ENCODE results near the gene CHST11. TPM values are rescaled to one million over a fixed set of nuclear protein-coding genes. Genes with fewer than 3 reads are reported as not detected.

Gene CHST11
- total RNA-seq, 1 experiment from 2014 or later = 0.25 TPM

DNA sequence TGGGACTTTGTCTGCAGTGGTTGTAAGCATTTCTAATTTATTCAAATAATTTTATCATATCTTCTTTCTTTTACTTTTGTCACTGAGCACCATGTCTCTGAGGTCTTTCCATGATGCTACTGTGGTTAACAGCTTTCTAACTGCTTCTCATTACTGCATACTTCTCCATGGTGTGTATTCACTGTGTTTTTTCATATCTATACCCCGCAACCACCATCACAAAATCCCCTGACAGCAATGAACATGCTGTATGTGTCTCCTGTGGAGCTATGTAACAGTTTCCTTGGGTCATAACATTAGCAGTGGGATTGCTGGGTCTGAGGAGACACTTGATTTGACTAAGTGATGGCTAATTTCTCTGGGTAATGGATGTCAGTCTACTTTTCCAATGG is 29.2 kb upstream of the CHST11 start:
- TF ChIP-seq, protein P1, sequence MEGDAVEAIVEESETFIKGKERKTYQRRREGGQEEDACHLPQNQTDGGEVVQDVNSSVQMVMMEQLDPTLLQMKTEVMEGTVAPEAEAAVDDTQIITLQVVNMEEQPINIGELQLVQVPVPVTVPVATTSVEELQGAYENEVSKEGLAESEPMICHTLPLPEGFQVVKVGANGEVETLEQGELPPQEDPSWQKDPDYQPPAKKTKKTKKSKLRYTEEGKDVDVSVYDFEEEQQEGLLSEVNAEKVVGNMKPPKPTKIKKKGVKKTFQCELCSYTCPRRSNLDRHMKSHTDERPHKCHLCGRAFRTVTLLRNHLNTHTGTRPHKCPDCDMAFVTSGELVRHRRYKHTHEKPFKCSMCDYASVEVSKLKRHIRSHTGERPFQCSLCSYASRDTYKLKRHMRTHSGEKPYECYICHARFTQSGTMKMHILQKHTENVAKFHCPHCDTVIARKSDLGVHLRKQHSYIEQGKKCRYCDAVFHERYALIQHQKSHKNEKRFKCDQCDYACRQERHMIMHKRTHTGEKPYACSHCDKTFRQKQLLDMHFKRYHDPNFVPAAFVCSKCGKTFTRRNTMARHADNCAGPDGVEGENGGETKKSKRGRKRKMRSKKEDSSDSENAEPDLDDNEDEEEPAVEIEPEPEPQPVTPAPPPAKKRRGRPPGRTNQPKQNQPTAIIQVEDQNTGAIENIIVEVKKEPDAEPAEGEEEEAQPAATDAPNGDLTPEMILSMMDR (IDR thresholded peaks at IDR 0.05; ENCODE audit: insufficient read depth in 1 of 2, low read depth in 1 of 2, low read length in 1 of 2, severe bottlenecking in 1 of 2, unreplicated experiment in 1 of 2) = no peak
- no peaks in the 10 kb centered on the region for H3K36me3 Mint-ChIP-seq (ENCODE audit: insufficient read depth, unreplicated experiment)
- Histone ChIP-seq H3K4me3 (ENCODE audit: low read depth, low read length) (no peak overlapping the region), H3K4me1 (no peaks in the 10 kb centered on the region), H3K27me3 (replicated peaks; ENCODE audit: control insufficient read depth, insufficient read depth, low read length) (no peaks in the 10 kb centered on the region), H3K9me3 (no peaks in the 10 kb centered on the region), H3K36me3 (ENCODE audit: control insufficient read depth, insufficient read depth, low read length) (no peaks in the 10 kb centered on the region)
- H3K27me3 Mint-ChIP-seq (ENCODE audit: insufficient read depth, unreplicated experiment) = peaks cover 9% of the 10 kb centered on the region
- no peak for DNase-seq
- CTCF ChIA-PET = no interaction called here
- BruUV-seq (replicated peaks) = no TSS peak
- no peaks in the 10 kb centered on the region for H3K4me1 Mint-ChIP-seq (ENCODE audit: low read depth, unreplicated experiment)
- no peak overlapping the region for H3K4me3 Mint-ChIP-seq (ENCODE audit: unreplicated experiment)
- intact Hi-C loops (cut with micrococcal nuclease; ENCODE audit: unreplicated experiment) = no loop called here
- POLR2A ChIA-PET = no interaction called here
- H3K27ac Mint-ChIP-seq (ENCODE audit: unreplicated experiment) = no peak overlapping the region
- no peaks in the 10 kb centered on the region for H3K9me3 Mint-ChIP-seq (ENCODE audit: unreplicated experiment)

DNA sequence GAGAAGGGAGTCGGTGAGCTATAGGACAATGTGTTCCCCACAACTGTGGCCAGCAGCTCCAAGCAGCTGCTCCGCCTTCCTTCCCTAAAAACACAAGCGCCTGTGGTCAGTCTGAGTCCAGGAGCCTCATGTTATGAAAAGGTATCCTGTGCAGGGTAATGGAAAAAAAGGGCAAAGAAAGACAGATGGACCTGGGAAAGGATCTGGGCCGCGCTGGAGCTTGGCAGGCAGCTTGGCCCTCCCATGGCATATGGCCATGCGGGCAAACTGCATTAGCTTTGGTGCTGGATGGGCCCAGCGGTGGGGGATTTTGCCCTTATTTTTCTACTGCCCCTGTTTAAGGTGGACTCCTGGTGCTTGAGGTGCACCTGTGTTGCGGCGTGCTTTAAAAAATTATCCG is 23.7 kb upstream of the CHST11 start:
- intact Hi-C loops (cut with micrococcal nuclease; ENCODE audit: unreplicated experiment) = no loop called here

DNA sequence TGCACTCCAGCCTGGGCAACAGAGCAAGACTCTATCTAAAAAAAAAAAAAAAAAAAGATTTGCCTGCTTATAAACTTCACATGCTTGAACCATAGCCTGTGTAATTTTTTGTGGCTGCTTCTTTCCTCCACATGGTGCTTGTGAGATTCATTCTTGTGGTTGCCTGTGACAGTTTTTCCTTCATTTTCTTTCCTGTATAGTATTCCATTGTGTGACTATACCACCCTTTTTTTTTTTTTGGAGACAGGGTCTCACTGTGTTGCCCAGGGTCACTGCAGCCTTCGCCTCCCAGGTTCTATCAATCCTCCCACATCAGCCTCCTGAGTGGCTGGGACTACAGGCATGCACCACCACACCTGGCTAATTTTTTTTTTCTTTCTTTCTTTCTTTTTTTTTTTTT is 22.6 kb upstream of the CHST11 start:
- Mint-ChIP-seq H3K27me3 (ENCODE audit: insufficient read depth, unreplicated experiment) (peaks cover 7% of the 10 kb centered on the region), H3K36me3 (ENCODE audit: insufficient read depth, unreplicated experiment) (peaks cover 4% of the 10 kb centered on the region), H3K4me3 (ENCODE audit: unreplicated experiment) (no peak overlapping the region), H3K27ac (ENCODE audit: unreplicated experiment) (no peak overlapping the region), H3K4me1 (ENCODE audit: low read depth, unreplicated experiment) (no peaks in the 10 kb centered on the region), H3K9me3 (ENCODE audit: unreplicated experiment) (no peaks in the 10 kb centered on the region)
- ChIA-PET CTCF (no interaction called here), POLR2A (no interaction called here)
- DNase-seq = no peak
- H3K4me1 ChIP-seq = no peaks in the 10 kb centered on the region
- H3K27me3 ChIP-seq (replicated peaks; ENCODE audit: control insufficient read depth, insufficient read depth, low read length) = no peaks in the 10 kb centered on the region
- intact Hi-C loops (cut with micrococcal nuclease; ENCODE audit: unreplicated experiment) = no loop called here
- BruUV-seq (replicated peaks) = no TSS peak
- no peaks in the 10 kb centered on the region for H3K9me3 ChIP-seq
- H3K36me3 ChIP-seq (ENCODE audit: control insufficient read depth, insufficient read depth, low read length) = no peaks in the 10 kb centered on the region
- TF ChIP-seq, protein P1 (IDR thresholded peaks at IDR 0.05; ENCODE audit: insufficient read depth in 1 of 2, low read depth in 1 of 2, low read length in 1 of 2, severe bottlenecking in 1 of 2, unreplicated experiment in 1 of 2) = no peak
- H3K4me3 ChIP-seq (ENCODE audit: low read depth, low read length) = no peak overlapping the region

More for the DNA sequence above, 23.7 kb upstream of the CHST11 start:
- Histone ChIP-seq H3K27me3 (replicated peaks; ENCODE audit: control insufficient read depth, insufficient read depth, low read length) (no peaks in the 10 kb centered on the region), H3K4me1 (no peaks in the 10 kb centered on the region), H3K4me3 (ENCODE audit: low read depth, low read length) (no peak overlapping the region), H3K9me3 (no peaks in the 10 kb centered on the region), H3K36me3 (ENCODE audit: control insufficient read depth, insufficient read depth, low read length) (no peaks in the 10 kb centered on the region)
- no peak overlapping the region for H3K4me3 Mint-ChIP-seq (ENCODE audit: unreplicated experiment)
- no peaks in the 10 kb centered on the region for H3K9me3 Mint-ChIP-seq (ENCODE audit: unreplicated experiment)
- no peaks in the 10 kb centered on the region for H3K4me1 Mint-ChIP-seq (ENCODE audit: low read depth, unreplicated experiment)
- no peak overlapping the region for H3K27ac Mint-ChIP-seq (ENCODE audit: unreplicated experiment)
- no TSS peak for BruUV-seq (replicated peaks)
- H3K36me3 Mint-ChIP-seq (ENCODE audit: insufficient read depth, unreplicated experiment) = peaks cover 4% of the 10 kb centered on the region
- ChIA-PET CTCF (no interaction called here), POLR2A (no interaction called here)
- H3K27me3 Mint-ChIP-seq (ENCODE audit: insufficient read depth, unreplicated experiment) = peaks cover 7% of the 10 kb centered on the region
- no peak for DNase-seq
- TF ChIP-seq, protein P1 (IDR thresholded peaks at IDR 0.05; ENCODE audit: insufficient read depth in 1 of 2, low read depth in 1 of 2, low read length in 1 of 2, severe bottlenecking in 1 of 2, unreplicated experiment in 1 of 2) = no peak

All from Caco-2 (cell line).